ENCODE data around the gene ANKRD36C.
"Not testable (repeated sequence)": the region's sequence is repeated elsewhere in the genome, so short reads cannot be mapped to it uniquely, and the experiment has no call there.

DNA sequence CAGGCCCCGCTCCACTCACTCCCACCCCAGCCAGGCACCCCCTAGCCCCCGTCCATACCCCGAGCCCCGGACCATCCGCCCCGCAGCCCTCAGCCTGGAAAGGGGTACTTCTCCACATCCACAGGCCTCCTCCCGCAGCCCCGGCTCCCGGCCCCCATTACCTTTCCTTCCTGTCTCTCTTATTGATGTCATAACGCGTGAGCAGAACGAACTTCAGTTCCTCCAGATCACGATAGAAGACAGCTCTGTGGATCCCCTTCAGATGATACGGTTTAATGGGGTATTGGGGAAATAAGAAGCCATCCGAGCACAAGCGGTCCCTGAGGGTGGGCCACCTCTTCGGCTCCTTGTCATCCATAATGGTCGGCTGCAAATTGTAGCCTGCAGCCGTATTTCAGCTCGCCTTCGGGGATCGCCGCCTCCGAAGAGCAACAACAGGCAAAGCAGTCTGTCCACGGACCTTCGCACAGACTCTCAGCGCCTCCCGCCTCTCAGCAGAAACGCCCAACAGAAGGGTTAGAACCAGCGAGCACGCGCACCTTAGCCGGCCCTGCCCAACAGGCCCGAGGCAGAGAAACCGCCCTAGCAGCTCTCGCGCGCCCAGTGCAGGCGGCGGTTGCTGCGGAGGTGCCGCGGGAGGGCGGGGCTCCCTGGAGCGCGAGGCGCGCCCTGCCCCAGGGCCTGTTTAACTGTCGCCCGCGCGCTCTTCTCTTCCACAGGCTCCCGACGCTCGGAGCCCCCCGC is at the start of gene ANKRD36C:
- TF ChIP-seq, protein P1, sequence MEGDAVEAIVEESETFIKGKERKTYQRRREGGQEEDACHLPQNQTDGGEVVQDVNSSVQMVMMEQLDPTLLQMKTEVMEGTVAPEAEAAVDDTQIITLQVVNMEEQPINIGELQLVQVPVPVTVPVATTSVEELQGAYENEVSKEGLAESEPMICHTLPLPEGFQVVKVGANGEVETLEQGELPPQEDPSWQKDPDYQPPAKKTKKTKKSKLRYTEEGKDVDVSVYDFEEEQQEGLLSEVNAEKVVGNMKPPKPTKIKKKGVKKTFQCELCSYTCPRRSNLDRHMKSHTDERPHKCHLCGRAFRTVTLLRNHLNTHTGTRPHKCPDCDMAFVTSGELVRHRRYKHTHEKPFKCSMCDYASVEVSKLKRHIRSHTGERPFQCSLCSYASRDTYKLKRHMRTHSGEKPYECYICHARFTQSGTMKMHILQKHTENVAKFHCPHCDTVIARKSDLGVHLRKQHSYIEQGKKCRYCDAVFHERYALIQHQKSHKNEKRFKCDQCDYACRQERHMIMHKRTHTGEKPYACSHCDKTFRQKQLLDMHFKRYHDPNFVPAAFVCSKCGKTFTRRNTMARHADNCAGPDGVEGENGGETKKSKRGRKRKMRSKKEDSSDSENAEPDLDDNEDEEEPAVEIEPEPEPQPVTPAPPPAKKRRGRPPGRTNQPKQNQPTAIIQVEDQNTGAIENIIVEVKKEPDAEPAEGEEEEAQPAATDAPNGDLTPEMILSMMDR (IDR thresholded peaks at IDR 0.05) = not testable (repeated sequence)
- not testable (repeated sequence) for TF ChIP-seq POLR2A (IDR thresholded peaks at IDR 0.05)
